Dendritic cell treated with granulocyte-macrophage colony-stimulating factor and Interleukin-4, amounts not matched to agents 40 ng/mL and 50 ng/mL, for 4 days (primary cell): ENCODE results near the gene GALNT11.

ENCODE experiments used
- H3K27ac Mint-ChIP-seq: one replicate; pipeline ENCODE4 v1.8.0; 2022; ENCODE audit warnings: mild to moderate bottlenecking, mixed read lengths
- H3K27me3 Mint-ChIP-seq: one replicate; pipeline ENCODE4 v1.8.0; 2022; ENCODE audit warnings: mild to moderate bottlenecking, mixed read lengths
- H3K36me3 Mint-ChIP-seq: one replicate; pipeline ENCODE4 v1.8.0; 2022; ENCODE audit warnings: low read depth, mixed read lengths
- H3K4me1 Mint-ChIP-seq: one replicate; pipeline ENCODE4 v1.8.0; 2022; ENCODE audit warnings: low read depth, mixed read lengths
- H3K4me3 Mint-ChIP-seq: one replicate; pipeline ENCODE4 v1.8.0; 2022; ENCODE audit warnings: mild to moderate bottlenecking, moderate library complexity, mixed read lengths
- H3K9me3 Mint-ChIP-seq: one replicate; pipeline ENCODE4 v1.8.0; 2022; ENCODE audit warnings: mixed read lengths
- intact Hi-C: fragments of 100-400 bp; cut with micrococcal nuclease; formaldehyde crosslinking; loops from one replicate; pipeline ENCODE4 v1.15.0; 2022

The GALNT11 gene

GRCh38 chr7:152097330-152097729, 71.9 kb downstream of the GALNT11 start:
- Mint-ChIP-seq H3K27ac (no peak overlapping the region), H3K4me1 (no peaks in the 10 kb centered on the region), H3K4me3 (no peak overlapping the region), H3K36me3 (peaks cover 28% of the 10 kb centered on the region), H3K27me3 (no peaks in the 10 kb centered on the region), H3K9me3 (no peaks in the 10 kb centered on the region)
- intact Hi-C loops = no loop called here

GRCh38 chr7:152103066-152103465, 77.6 kb downstream of the GALNT11 start:
- H3K27me3 Mint-ChIP-seq = no peaks in the 10 kb centered on the region
- H3K4me3 Mint-ChIP-seq = no peak overlapping the region
- no peaks in the 10 kb centered on the region for H3K9me3 Mint-ChIP-seq
- peaks cover 64% of the 10 kb centered on the region for H3K36me3 Mint-ChIP-seq
- H3K4me1 Mint-ChIP-seq = no peaks in the 10 kb centered on the region
- intact Hi-C loops = no loop called here
- H3K27ac Mint-ChIP-seq = no peak overlapping the region

- Mint-ChIP-seq H3K9me3 (no peaks in the 10 kb centered on the region), H3K4me3 (no peak overlapping the region), H3K36me3 (peaks cover 66% of the 10 kb centered on the region), H3K27me3 (no peaks in the 10 kb centered on the region), H3K4me1 (no peaks in the 10 kb centered on the region), H3K27ac (no peak overlapping the region)
- intact Hi-C loops = no loop called here
These were observed 78.2 kb downstream of the GALNT11 start for GRCh38 chr7:152103691-152104090.

GRCh38 chr7:152105205-152105604, 79.7 kb downstream of the GALNT11 start:
- Mint-ChIP-seq H3K4me3 (no peak overlapping the region), H3K9me3 (no peaks in the 10 kb centered on the region), H3K27me3 (no peaks in the 10 kb centered on the region), H3K36me3 (peaks cover 76% of the 10 kb centered on the region), H3K4me1 (no peaks in the 10 kb centered on the region), H3K27ac (no peak overlapping the region)
- intact Hi-C loops = no loop called here

- Mint-ChIP-seq H3K9me3 (no peaks in the 10 kb centered on the region), H3K36me3 (peaks cover 80% of the 10 kb centered on the region), H3K4me1 (no peaks in the 10 kb centered on the region), H3K27me3 (no peaks in the 10 kb centered on the region), H3K4me3 (no peak overlapping the region), H3K27ac (no peak overlapping the region)
- intact Hi-C loops = no loop called here
These were observed 81.5 kb downstream of the GALNT11 start for GRCh38 chr7:152106990-152107389.

- H3K9me3 Mint-ChIP-seq = no peaks in the 10 kb centered on the region
- H3K27me3 Mint-ChIP-seq = no peaks in the 10 kb centered on the region
- no peaks in the 10 kb centered on the region for H3K4me1 Mint-ChIP-seq
- H3K36me3 Mint-ChIP-seq = peaks cover 73% of the 10 kb centered on the region
- H3K27ac Mint-ChIP-seq = no peak overlapping the region
- intact Hi-C loops = no loop called here
- H3K4me3 Mint-ChIP-seq = no peak overlapping the region
These were observed 82.5 kb downstream of the GALNT11 start for GRCh38 chr7:152107945-152108344.

GRCh38 chr7:152108359-152108758, 82.9 kb downstream of the GALNT11 start:
- Mint-ChIP-seq H3K4me3 (no peak overlapping the region), H3K27ac (no peak overlapping the region), H3K27me3 (no peaks in the 10 kb centered on the region), H3K36me3 (peaks cover 73% of the 10 kb centered on the region), H3K9me3 (no peaks in the 10 kb centered on the region), H3K4me1 (no peaks in the 10 kb centered on the region)
- intact Hi-C loops = no loop called here

GRCh38 chr7:152112829-152113228, 87.4 kb downstream of the GALNT11 start:
- Mint-ChIP-seq H3K4me3 (no peak overlapping the region), H3K4me1 (peaks cover 6% of the 10 kb centered on the region), H3K9me3 (no peaks in the 10 kb centered on the region), H3K27me3 (no peaks in the 10 kb centered on the region), H3K36me3 (peaks cover 75% of the 10 kb centered on the region), H3K27ac (no peak overlapping the region)
- intact Hi-C loops = no loop called here

- intact Hi-C loops = no loop called here
- no peak overlapping the region for H3K27ac Mint-ChIP-seq
- peaks cover 6% of the 10 kb centered on the region for H3K4me1 Mint-ChIP-seq
- no peak overlapping the region for H3K4me3 Mint-ChIP-seq
- H3K27me3 Mint-ChIP-seq = no peaks in the 10 kb centered on the region
- H3K9me3 Mint-ChIP-seq = no peaks in the 10 kb centered on the region
- peaks cover 83% of the 10 kb centered on the region for H3K36me3 Mint-ChIP-seq
These were observed 89.7 kb downstream of the GALNT11 start for GRCh38 chr7:152115021-152115718.

GRCh38 chr7:152117356-152117755, 91.9 kb downstream of the GALNT11 start:
- intact Hi-C loops = no loop called here
- Mint-ChIP-seq H3K4me3 (no peak overlapping the region), H3K9me3 (no peaks in the 10 kb centered on the region), H3K4me1 (peaks cover 6% of the 10 kb centered on the region), H3K27me3 (no peaks in the 10 kb centered on the region), H3K36me3 (peaks cover 88% of the 10 kb centered on the region), H3K27ac (no peak overlapping the region)

GRCh38 chr7:152120210-152120609, 94.7 kb downstream of the GALNT11 start:
- intact Hi-C loops = no loop called here
- H3K27ac Mint-ChIP-seq = no peak overlapping the region

GRCh38 chr7:152120776-152121175, 95.3 kb downstream of the GALNT11 start:
- Mint-ChIP-seq H3K27me3 (no peaks in the 10 kb centered on the region), H3K9me3 (no peaks in the 10 kb centered on the region), H3K4me1 (no peaks in the 10 kb centered on the region), H3K36me3 (peaks cover 97% of the 10 kb centered on the region), H3K27ac (no peak overlapping the region), H3K4me3 (no peak overlapping the region)
- intact Hi-C loops = no loop called here

More at GRCh38 chr7:152120210-152120609, 94.7 kb downstream of the GALNT11 start:
- peaks cover 97% of the 10 kb centered on the region for H3K36me3 Mint-ChIP-seq
- no peaks in the 10 kb centered on the region for H3K4me1 Mint-ChIP-seq
- H3K4me3 Mint-ChIP-seq = no peak overlapping the region
- H3K27me3 Mint-ChIP-seq = no peaks in the 10 kb centered on the region
- no peaks in the 10 kb centered on the region for H3K9me3 Mint-ChIP-seq

- no peak overlapping the region for H3K27ac Mint-ChIP-seq
- H3K27me3 Mint-ChIP-seq = no peaks in the 10 kb centered on the region
- H3K4me3 Mint-ChIP-seq = no peak overlapping the region
- intact Hi-C loops = no loop called here
- peaks cover 94% of the 10 kb centered on the region for H3K36me3 Mint-ChIP-seq
- H3K9me3 Mint-ChIP-seq = no peaks in the 10 kb centered on the region
- no peaks in the 10 kb centered on the region for H3K4me1 Mint-ChIP-seq
These were observed 96.0 kb downstream of the GALNT11 start for GRCh38 chr7:152121432-152121831.

- intact Hi-C loops = no loop called here
- peaks cover 97% of the 10 kb centered on the region for H3K36me3 Mint-ChIP-seq
- H3K4me1 Mint-ChIP-seq = no peaks in the 10 kb centered on the region
- no peaks in the 10 kb centered on the region for H3K9me3 Mint-ChIP-seq
- no peak overlapping the region for H3K27ac Mint-ChIP-seq
- H3K27me3 Mint-ChIP-seq = no peaks in the 10 kb centered on the region
- H3K4me3 Mint-ChIP-seq = no peak overlapping the region
These were observed 97.1 kb downstream of the GALNT11 start for GRCh38 chr7:152122540-152122939.

- Mint-ChIP-seq H3K4me3 (no peak overlapping the region), H3K27me3 (no peaks in the 10 kb centered on the region), H3K4me1 (no peaks in the 10 kb centered on the region), H3K9me3 (no peaks in the 10 kb centered on the region), H3K27ac (no peak overlapping the region), H3K36me3 (peaks cover 97% of the 10 kb centered on the region)
- intact Hi-C loops = no loop called here
These were observed 101.3 kb downstream of the GALNT11 start for GRCh38 chr7:152126741-152127140.
